HTR-8/SVneo (cell line): Measurements from ENCODE around the gene SLIT3.
A peak's percentile ranks its signal among the peaks of the same experiment; 100 is the strongest.

Source experiments
- DNase-seq: peaks from one replicate; pipeline ENCODE4 v3.0.0; 2011; ENCODE audit warnings: low spot score, mixed read lengths; ENCODE audit not compliant: insufficient read length
- FAIRE-seq: peaks from 2 replicates; lab custom pipeline; 2011; peaks lifted over from hg19 to GRCh38; lab: Jason Lieb, UNC

Gene SLIT3

GRCh38 chr5:169185626-169186025 lies 115.3 kb downstream of the SLIT3 start:
- DNase-seq (no peak), FAIRE-seq (no peak)

GRCh38 chr5:169183576-169183975 lies 117.4 kb downstream of the SLIT3 start:
- DNase-seq (no peak), FAIRE-seq (no peak)

- FAIRE-seq (no peak), DNase-seq (no peak)
Observed at GRCh38 chr5:169182797-169183196, 118.1 kb downstream of the SLIT3 start.

GRCh38 chr5:169181814-169182213 lies 119.1 kb downstream of the SLIT3 start:
- FAIRE-seq (no peak), DNase-seq (no peak)

- FAIRE-seq: no peak
Observed at GRCh38 chr5:169178754-169179153, 122.2 kb downstream of the SLIT3 start.

GRCh38 chr5:169178274-169178673 lies 122.7 kb downstream of the SLIT3 start:
- FAIRE-seq (no peak), DNase-seq (no peak)

More at GRCh38 chr5:169178754-169179153, 122.2 kb downstream of the SLIT3 start:
- DNase-seq: no peak

GRCh38 chr5:169176709-169177694 lies 123.9 kb downstream of the SLIT3 start:
- no peak for FAIRE-seq
- DNase-seq: no peak

GRCh38 chr5:169175733-169176132 lies 125.2 kb downstream of the SLIT3 start:
- no peak for FAIRE-seq
- DNase-seq: no peak

GRCh38 chr5:169174923-169175322 lies 126.0 kb downstream of the SLIT3 start:
- FAIRE-seq (no peak), DNase-seq (no peak)

GRCh38 chr5:169173372-169173771 lies 127.6 kb downstream of the SLIT3 start:
- DNase-seq (no peak), FAIRE-seq (no peak)

GRCh38 chr5:169171515-169171914 lies 129.4 kb downstream of the SLIT3 start:
- DNase-seq (no peak), FAIRE-seq (no peak)

GRCh38 chr5:169169783-169170182 lies 131.2 kb downstream of the SLIT3 start:
- FAIRE-seq: no peak
- peak; percentile 40 for DNase-seq

- DNase-seq (no peak), FAIRE-seq (no peak)
Observed at GRCh38 chr5:169168280-169168679, 132.7 kb downstream of the SLIT3 start.

- FAIRE-seq (no peak), DNase-seq (no peak)
Observed at GRCh38 chr5:169166078-169166477, 134.9 kb downstream of the SLIT3 start.

GRCh38 chr5:169165052-169165451 lies 135.9 kb downstream of the SLIT3 start:
- DNase-seq (no peak), FAIRE-seq (no peak)

GRCh38 chr5:169164481-169164925 lies 136.4 kb downstream of the SLIT3 start:
- DNase-seq (peak; percentile 56), FAIRE-seq (peak; percentile 71)

GRCh38 chr5:169162407-169162806 lies 138.5 kb downstream of the SLIT3 start:
- peak; percentile 58 for FAIRE-seq
- no peak for DNase-seq

GRCh38 chr5:169161022-169161680 lies 139.8 kb downstream of the SLIT3 start:
- DNase-seq (peak; percentile 95), FAIRE-seq (peak; percentile 92)

- FAIRE-seq (peak; percentile 16), DNase-seq (peak; percentile 36)
Observed at GRCh38 chr5:169160405-169160901, 140.5 kb downstream of the SLIT3 start.

- DNase-seq (no peak), FAIRE-seq (no peak)
Observed at GRCh38 chr5:169158764-169159163, 142.2 kb downstream of the SLIT3 start.

GRCh38 chr5:169157064-169157463 lies 143.9 kb downstream of the SLIT3 start:
- FAIRE-seq (no peak), DNase-seq (no peak)
